ENCODE results near the gene MAGEA9B.

Gene MAGEA9B

DNA sequence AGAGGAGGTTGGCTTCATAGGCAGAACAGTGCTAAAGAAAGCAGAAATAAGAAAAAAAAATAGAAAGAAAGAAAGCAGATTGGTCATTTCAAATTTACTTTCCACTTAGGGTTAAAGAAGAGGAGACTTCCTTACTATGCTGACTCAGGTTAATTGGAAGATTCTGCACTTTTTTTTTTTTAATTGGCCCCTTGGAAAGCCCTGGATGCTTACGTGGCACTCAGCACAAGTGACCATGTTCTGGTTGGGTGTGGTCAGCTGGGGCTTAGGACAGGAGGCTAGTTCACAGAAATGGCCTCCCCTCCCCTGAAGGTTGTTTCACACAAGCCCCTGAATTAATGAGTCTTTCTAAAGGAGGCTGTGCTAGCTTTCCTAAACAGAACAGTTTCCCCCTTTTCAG lies 14.5 kb downstream of the MAGEA9B start:
- H3K4me3 ChIP-seq (ENCODE audit: low read depth, low read length) = no peak overlapping the region
- TF ChIP-seq, protein P1, sequence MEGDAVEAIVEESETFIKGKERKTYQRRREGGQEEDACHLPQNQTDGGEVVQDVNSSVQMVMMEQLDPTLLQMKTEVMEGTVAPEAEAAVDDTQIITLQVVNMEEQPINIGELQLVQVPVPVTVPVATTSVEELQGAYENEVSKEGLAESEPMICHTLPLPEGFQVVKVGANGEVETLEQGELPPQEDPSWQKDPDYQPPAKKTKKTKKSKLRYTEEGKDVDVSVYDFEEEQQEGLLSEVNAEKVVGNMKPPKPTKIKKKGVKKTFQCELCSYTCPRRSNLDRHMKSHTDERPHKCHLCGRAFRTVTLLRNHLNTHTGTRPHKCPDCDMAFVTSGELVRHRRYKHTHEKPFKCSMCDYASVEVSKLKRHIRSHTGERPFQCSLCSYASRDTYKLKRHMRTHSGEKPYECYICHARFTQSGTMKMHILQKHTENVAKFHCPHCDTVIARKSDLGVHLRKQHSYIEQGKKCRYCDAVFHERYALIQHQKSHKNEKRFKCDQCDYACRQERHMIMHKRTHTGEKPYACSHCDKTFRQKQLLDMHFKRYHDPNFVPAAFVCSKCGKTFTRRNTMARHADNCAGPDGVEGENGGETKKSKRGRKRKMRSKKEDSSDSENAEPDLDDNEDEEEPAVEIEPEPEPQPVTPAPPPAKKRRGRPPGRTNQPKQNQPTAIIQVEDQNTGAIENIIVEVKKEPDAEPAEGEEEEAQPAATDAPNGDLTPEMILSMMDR (IDR thresholded peaks at IDR 0.05; ENCODE audit: low read depth, low read length, missing control alignments) = no peak
- DNase-seq (ENCODE audit: low read depth) = no peak

DNA sequence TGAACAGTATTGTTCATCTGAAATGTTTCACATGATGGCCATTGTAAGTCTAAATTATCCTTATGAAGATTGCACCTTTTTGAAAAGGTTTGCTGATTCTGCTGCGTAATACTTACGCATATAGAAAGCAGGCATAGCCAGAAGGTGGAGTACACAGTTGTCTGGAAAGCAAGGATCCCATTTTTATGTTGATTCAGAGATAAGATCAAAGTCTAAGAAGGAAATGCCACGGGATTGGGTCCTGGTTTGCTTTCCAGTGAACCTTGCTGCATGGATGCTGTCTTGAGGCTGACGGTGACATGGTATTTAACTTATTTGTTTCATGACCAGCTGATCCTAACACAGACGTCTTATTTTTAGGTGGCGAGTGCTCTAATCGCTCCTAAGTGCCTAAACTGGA lies 15.5 kb downstream of the MAGEA9B start:
- DNase-seq (ENCODE audit: low read depth) = no peak
- TF ChIP-seq, protein P1 (IDR thresholded peaks at IDR 0.05; ENCODE audit: low read depth, low read length, missing control alignments) = no peak
- H3K4me3 ChIP-seq (ENCODE audit: low read depth, low read length) = no peak overlapping the region

DNA sequence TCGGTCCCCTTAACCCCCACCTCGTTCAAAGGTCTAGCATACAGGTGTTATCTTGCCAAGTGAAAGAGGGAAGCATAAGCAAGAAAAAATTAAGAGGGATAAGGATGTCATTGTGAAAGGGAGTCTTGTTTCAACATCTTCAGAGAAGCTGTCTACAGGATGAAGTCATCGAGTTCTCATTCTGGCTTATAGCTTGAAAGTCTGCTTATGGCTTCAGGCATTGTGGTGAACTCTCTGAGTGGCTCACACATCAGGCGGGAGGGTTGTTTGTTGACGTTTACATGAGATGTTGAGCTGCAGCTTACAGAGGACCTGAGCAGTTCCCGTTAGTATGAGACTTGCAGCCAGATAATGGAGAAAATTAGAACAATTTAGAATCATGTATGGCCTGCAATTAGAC lies 16.6 kb downstream of the MAGEA9B start:
- no peak overlapping the region for H3K4me3 ChIP-seq (ENCODE audit: low read depth, low read length)
- DNase-seq (ENCODE audit: low read depth) = no peak

DNA sequence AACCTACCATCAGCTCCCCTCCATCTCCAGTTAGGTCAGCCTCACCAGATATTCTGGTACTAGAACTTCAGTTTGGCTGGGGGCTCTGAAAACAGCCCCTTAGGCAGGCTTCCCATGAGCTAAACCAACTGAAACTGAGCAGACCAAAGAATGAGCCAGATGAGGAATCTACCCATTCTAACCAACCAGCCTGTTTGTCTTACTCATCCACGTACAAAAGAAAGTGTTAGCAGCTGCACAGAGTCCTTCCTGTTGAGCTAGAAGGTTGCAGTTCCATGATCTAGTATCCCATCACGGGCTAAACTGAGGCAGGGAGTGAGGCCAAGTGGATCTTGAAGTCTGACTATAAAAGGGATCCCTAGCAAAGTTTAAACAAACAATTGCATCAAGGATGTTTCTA lies 17.5 kb downstream of the MAGEA9B start:
- TF ChIP-seq, protein P1 (IDR thresholded peaks at IDR 0.05; ENCODE audit: low read depth, low read length, missing control alignments) = no peak
- DNase-seq (ENCODE audit: low read depth) = no peak
- no peak overlapping the region for H3K4me3 ChIP-seq (ENCODE audit: low read depth, low read length)

More for the DNA sequence above, 16.6 kb downstream of the MAGEA9B start:
- TF ChIP-seq, protein P1 (IDR thresholded peaks at IDR 0.05; ENCODE audit: low read depth, low read length, missing control alignments) = no peak

DNA sequence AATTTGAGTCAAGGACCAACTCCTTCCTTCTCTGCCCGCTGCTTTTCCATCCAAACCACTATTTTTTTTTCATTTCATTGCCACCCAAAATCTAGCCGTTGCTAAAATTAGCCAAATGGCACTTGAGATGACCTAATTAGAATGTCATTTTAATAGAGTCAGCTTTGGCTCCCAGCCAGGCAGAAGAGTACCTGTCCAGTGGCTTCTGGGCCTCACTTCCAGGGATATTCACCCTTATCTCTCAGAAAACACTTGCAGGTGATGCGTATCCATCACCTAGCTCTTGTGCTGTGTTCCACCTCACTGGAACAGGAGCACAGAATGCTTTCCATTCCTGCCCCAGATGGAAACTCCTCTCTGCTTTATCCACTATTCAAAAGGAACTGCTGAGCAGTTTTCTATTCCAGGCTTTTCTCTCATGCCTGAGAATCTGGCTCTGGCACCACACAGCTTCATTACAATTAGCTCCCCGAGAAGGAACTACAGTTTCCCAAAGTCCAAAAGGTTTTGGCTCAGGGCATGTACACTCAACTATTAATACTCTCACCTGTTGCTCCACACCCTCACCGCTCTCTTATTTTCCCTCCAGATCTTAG lies 18.5 kb downstream of the MAGEA9B start:
- TF ChIP-seq, protein P1 (IDR thresholded peaks at IDR 0.05; ENCODE audit: low read depth, low read length, missing control alignments) = no peak
- no peak for DNase-seq (ENCODE audit: low read depth)
- no peak overlapping the region for H3K4me3 ChIP-seq (ENCODE audit: low read depth, low read length)

DNA sequence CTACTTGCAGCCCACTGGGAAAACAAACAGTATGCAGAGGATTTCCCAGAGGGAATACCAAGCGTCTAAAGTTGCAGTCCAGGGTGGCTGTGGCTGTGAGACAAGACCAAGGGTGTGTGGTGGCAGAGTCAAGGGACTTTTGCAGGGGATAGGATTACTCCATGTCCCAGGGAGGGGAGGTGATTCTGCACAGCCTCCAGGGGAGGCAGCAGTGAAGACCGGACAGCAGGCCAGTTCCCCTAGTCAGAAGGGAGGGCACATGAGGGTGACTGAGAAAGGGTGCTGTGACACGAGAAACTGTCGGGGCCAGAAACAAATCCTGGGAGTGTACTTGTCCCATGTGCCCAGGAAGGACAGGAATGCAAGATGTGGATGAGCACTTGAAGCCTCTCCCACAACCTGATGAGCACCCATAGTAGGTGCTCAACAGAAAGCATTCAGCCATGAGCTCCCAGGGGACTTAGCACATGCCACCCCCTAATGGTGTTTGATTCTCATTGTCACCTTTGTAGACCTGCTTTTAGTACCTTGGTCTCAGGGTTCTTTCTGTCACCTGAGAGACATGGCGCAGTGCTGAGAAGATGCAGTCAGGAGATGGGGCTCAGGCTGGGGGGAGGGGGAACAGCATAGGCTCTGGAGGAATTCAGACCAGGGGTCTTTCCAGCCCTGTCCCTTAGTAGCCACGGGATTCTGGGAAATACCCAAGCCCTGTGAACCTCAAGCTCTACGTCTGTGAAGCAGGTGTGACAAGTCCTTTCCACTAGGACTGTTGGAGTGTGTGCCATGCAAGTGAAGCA lies 19.4 kb downstream of the MAGEA9B start:
- no peak overlapping the region for H3K4me3 ChIP-seq (ENCODE audit: low read depth, low read length)
- TF ChIP-seq, protein P1 (IDR thresholded peaks at IDR 0.05; ENCODE audit: low read depth, low read length, missing control alignments) = no peak
- no peak for DNase-seq (ENCODE audit: low read depth)

Measured in GM12864 (cell line).